GM12801 (cell line): ENCODE data around the gene KCNJ10.

ENCODE experiments used
- CTCF ChIP-seq: IDR thresholded peaks from one replicate; pipeline ENCODE4 v1.5.1; 2011; ENCODE audit warnings: control low read depth; ENCODE audit not compliant: insufficient read length; ENCODE audit errors: extremely low read depth

KCNJ10 gene

DNA sequence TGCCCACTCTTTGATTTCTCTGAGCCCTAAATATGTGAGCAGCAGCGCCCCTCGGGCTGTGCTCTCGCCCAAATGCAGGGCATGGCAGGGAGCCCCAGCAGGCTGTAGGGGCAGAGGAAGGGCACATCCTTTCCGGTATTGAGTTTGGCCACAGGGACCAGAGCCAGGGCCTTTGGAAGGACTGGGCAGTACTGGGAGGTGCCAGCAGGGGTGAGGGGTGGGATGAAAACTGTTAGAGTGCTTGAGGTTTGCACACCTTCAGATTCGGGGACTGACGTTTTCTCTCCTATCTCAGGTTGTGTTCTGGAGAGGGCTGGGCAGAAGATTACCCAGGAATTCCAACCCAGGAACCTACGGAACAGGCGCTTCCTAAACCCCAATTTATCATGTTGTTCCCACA is 43.4 kb upstream of the KCNJ10 start:
- TF ChIP-seq CTCF: no peak

GRCh38 chr1:160112357-160112756 is 42.4 kb upstream of the KCNJ10 start:
- TF ChIP-seq CTCF: no peak

- TF ChIP-seq CTCF: no peak
Observed at GRCh38 chr1:160109686-160110085, 39.7 kb upstream of the KCNJ10 start.

DNA sequence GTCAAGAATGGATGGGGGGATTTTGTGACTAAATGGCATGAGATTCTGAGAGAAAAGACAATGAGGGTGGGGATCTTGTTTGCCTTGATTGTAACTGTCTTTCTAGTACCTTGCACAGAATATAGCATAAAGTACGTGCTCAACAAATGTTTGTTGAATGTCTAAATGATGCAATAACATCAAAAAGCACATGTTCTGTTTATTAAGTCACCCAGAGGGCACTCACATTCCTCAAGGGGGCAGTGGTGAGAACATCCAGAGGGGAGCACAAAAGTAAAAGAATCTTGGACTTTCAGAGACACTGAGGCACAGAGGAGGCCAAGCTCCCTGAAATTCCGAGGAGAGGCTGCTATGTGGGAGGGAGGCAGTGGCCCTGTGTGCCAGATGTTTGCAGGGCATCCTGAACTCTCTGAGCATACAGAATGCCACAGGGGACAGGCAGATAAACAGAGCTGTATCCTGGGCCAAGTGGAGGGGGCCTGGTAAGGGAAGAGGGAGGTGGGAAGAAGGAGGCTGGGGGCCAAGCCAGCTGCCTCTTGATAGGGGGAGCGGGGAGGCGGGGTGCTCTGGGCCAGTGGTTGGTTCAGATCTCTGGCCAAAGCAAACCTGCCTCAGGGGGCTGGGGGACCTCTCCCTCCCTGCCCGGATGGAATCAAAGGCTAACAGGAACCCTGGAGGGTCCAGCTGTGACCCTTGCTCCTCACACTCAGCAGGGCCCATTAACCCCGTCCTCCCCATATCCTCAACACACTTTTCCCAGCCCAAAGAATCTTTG is 39.1 kb upstream of the KCNJ10 start:
- no peak for TF ChIP-seq CTCF

DNA sequence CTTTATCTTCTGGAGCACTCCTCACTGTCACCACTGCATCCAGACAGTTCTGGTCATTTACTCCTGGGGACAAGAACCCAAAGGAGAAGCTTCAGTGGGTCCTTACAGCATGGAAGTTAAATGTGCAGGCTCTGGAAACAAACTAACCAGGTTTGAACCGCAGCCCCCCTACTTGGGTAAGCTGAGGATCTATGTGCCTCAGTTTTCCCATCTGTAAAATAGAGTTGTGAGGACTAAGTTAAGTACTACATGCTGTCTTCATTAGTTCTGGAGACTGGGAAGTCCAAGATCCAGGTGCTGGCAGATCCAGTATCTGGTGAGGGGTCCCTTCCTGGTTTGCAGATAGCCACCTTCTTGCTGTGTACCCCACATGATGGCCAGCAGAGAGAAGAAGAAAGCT is 37.6 kb upstream of the KCNJ10 start:
- no peak for TF ChIP-seq CTCF

GRCh38 chr1:160105155-160105554 is 35.2 kb upstream of the KCNJ10 start:
- no peak for TF ChIP-seq CTCF

GRCh38 chr1:160104486-160104885 is 34.5 kb upstream of the KCNJ10 start:
- TF ChIP-seq CTCF: no peak
